Erythroblast (primary cell): ENCODE results near the gene KLHL2.
"Not testable (repeated sequence)": the region's sequence is repeated elsewhere in the genome, so short reads cannot be mapped to it uniquely, and the experiment has no call there.

Experiments
- GATA1 ChIP-seq: IDR thresholded peaks from 2 replicates; pipeline ENCODE4 v1.6.1; 2011; ENCODE audit warnings: low read depth, mild to moderate bottlenecking, control low read depth, low read length, moderate library complexity
- POLR2A ChIP-seq: IDR thresholded peaks from 2 replicates; pipeline ENCODE4 v1.6.1; 2011; ENCODE audit warnings: mild to moderate bottlenecking, low read length

GRCh38 chr4:165221306-165221705 is 13.9 kb downstream of the KLHL2 start:
- TF ChIP-seq POLR2A, GATA1: not testable (repeated sequence)
